ENCODE results near the gene MRPL40. TPM values are rescaled to one million over a fixed set of nuclear protein-coding genes. Genes with fewer than 3 reads are reported as not detected.

MRPL40 gene
- total RNA-seq, 2 donors from 2014 or later = 27.1 to 27.2 TPM

- Mint-ChIP-seq H3K27ac (peak overlapping the region; percentile 94), H3K9me3 (no peaks in the 10 kb centered on the region)
Observed at GRCh38 chr22:19477321-19478044, 45.1 kb downstream of the MRPL40 start.

GRCh38 chr22:19478045-19478900 lies 45.9 kb downstream of the MRPL40 start:
- Mint-ChIP-seq H3K9me3 (no peaks in the 10 kb centered on the region), H3K4me3 (peak overlapping the region; percentile 87 to 100), H3K27ac (peak overlapping the region; percentile 25), H3K27me3 (ENCODE audit: low read depth) (no peaks in the 10 kb centered on the region), H3K4me1 (ENCODE audit: low read depth) (peaks cover 44% of the 10 kb centered on the region), H3K36me3 (ENCODE audit: insufficient read depth in 2 of 2) (peaks cover 5 to 20% of the 10 kb centered on the region in 2 donors)
- no peak for ATAC-seq (replicated peaks in 1 of 2)
- peak in 1 of 2 donors; percentile 20 for DNase-seq

More at GRCh38 chr22:19477321-19478044, 45.1 kb downstream of the MRPL40 start:
- DNase-seq (no peak), ATAC-seq (replicated peaks in 1 of 2) (no peak)
- peaks cover 40% of the 10 kb centered on the region for H3K4me1 Mint-ChIP-seq (ENCODE audit: low read depth)
- H3K4me3 Mint-ChIP-seq = peak overlapping the region; percentile 87 to 100
- peaks cover 5 to 14% of the 10 kb centered on the region in 2 donors for H3K36me3 Mint-ChIP-seq (ENCODE audit: insufficient read depth in 2 of 2)
- no peaks in the 10 kb centered on the region for H3K27me3 Mint-ChIP-seq (ENCODE audit: low read depth)

- DNase-seq (peak; percentile 88 to 89), ATAC-seq (replicated peaks in 1 of 2) (peak; percentile 66 to 75)
- H3K27me3 Mint-ChIP-seq (ENCODE audit: low read depth) = no peaks in the 10 kb centered on the region
- H3K27ac Mint-ChIP-seq = peak within 1 kb of the TSS; percentile 99
- peak within 1 kb of the TSS; percentile 87 to 100 for H3K4me3 Mint-ChIP-seq
- H3K36me3 Mint-ChIP-seq (ENCODE audit: insufficient read depth in 2 of 2) = peaks cover 8 to 25% of the 10 kb centered on the region in 2 donors
- no peaks in the 10 kb centered on the region for H3K9me3 Mint-ChIP-seq
- peaks cover 51% of the 10 kb centered on the region for H3K4me1 Mint-ChIP-seq (ENCODE audit: low read depth)
Observed at GRCh38 chr22:19478901-19479354, 46.6 kb downstream of the MRPL40 start, which contains the start of gene UFD1. Gene UFD1, minus strand, starts transcription at chr22:19479193. Its CDS starts 108 bp downstream, at chr22:19479085.

GRCh38 chr22:19479355-19480172 lies 47.2 kb downstream of the MRPL40 start, which contains the start of gene CDC45:
Gene CDC45, plus strand, starts transcription at chr22:19479920. Its CDS starts 49 bp downstream, at chr22:19479969.
- H3K27ac Mint-ChIP-seq = peak within 1 kb of the TSS; percentile 99
- ATAC-seq (replicated peaks in 1 of 2) (peak; percentile 90), DNase-seq (peak; percentile 94 to 95)
- peak within 1 kb of the TSS; percentile 87 to 100 for H3K4me3 Mint-ChIP-seq
- peaks cover 9 to 25% of the 10 kb centered on the region in 2 donors for H3K36me3 Mint-ChIP-seq (ENCODE audit: insufficient read depth in 2 of 2)
- no peaks in the 10 kb centered on the region for H3K9me3 Mint-ChIP-seq
- H3K27me3 Mint-ChIP-seq (ENCODE audit: low read depth) = no peaks in the 10 kb centered on the region
- H3K4me1 Mint-ChIP-seq (ENCODE audit: low read depth) = peaks cover 52% of the 10 kb centered on the region

- Mint-ChIP-seq H3K27me3 (ENCODE audit: low read depth) (no peaks in the 10 kb centered on the region), H3K4me1 (ENCODE audit: low read depth) (peaks cover 52% of the 10 kb centered on the region), H3K27ac (peak overlapping the region; percentile 82), H3K36me3 (ENCODE audit: insufficient read depth in 2 of 2) (peaks cover 11 to 31% of the 10 kb centered on the region in 2 donors), H3K4me3 (peak overlapping the region; percentile 87 to 100), H3K9me3 (no peaks in the 10 kb centered on the region)
- ATAC-seq (replicated peaks in 1 of 2) = no peak
- peak in 1 of 2 donors; percentile 33 for DNase-seq
Observed at GRCh38 chr22:19480173-19480568, 47.8 kb downstream of the MRPL40 start.

GRCh38 chr22:19480789-19481188 lies 48.4 kb downstream of the MRPL40 start:
- H3K4me1 Mint-ChIP-seq (ENCODE audit: low read depth) = peaks cover 48% of the 10 kb centered on the region
- DNase-seq (no peak), ATAC-seq (replicated peaks in 1 of 2) (no peak)
- H3K36me3 Mint-ChIP-seq (ENCODE audit: insufficient read depth in 2 of 2) = peaks cover 11 to 34% of the 10 kb centered on the region in 2 donors
- H3K9me3 Mint-ChIP-seq = no peaks in the 10 kb centered on the region
- peak overlapping the region; percentile 21 for H3K27ac Mint-ChIP-seq
- no peaks in the 10 kb centered on the region for H3K27me3 Mint-ChIP-seq (ENCODE audit: low read depth)
- H3K4me3 Mint-ChIP-seq = peak overlapping the region; percentile 87 to 100

GRCh38 chr22:19482297-19482696 lies 50.0 kb downstream of the MRPL40 start:
- no peak for ATAC-seq (replicated peaks in 1 of 2)
- no peak for DNase-seq
- Mint-ChIP-seq H3K36me3 (ENCODE audit: insufficient read depth in 2 of 2) (peaks cover 11 to 40% of the 10 kb centered on the region in 2 donors), H3K27ac (peak overlapping the region; percentile 43), H3K4me1 (ENCODE audit: low read depth) (peaks cover 36% of the 10 kb centered on the region), H3K9me3 (no peaks in the 10 kb centered on the region), H3K27me3 (ENCODE audit: low read depth) (no peaks in the 10 kb centered on the region), H3K4me3 (peak overlapping the region in 1 of 2 donors; percentile 31)

- H3K4me3 Mint-ChIP-seq = peak overlapping the region; percentile 26 to 63
- no peak for ATAC-seq (replicated peaks in 1 of 2)
- H3K9me3 Mint-ChIP-seq = no peaks in the 10 kb centered on the region
- no peak for DNase-seq
- no peaks in the 10 kb centered on the region for H3K27me3 Mint-ChIP-seq (ENCODE audit: low read depth)
- H3K27ac Mint-ChIP-seq = peak overlapping the region; percentile 85
- H3K4me1 Mint-ChIP-seq (ENCODE audit: low read depth) = peaks cover 26% of the 10 kb centered on the region
- peaks cover 11 to 42% of the 10 kb centered on the region in 2 donors for H3K36me3 Mint-ChIP-seq (ENCODE audit: insufficient read depth in 2 of 2)
Observed at GRCh38 chr22:19483481-19484244, 51.3 kb downstream of the MRPL40 start.

Other genes with a start within 250 kb of the MRPL40 start
- gene CLTCL1, start 140.8 kb upstream of the MRPL40 start, total RNA-seq = 1 to 10 TPM in 1 of 2 donors, under 1 TPM in 1; 0.99 to 2.1 TPM
- 10 to 100 TPM; 30.7 to 36.6 TPM for gene HIRA, start 812 bp upstream of the MRPL40 start, total RNA-seq
- gene C22orf39, start 15.2 kb downstream of the MRPL40 start, total RNA-seq = 10 to 100 TPM; 34.3 to 40.6 TPM
- gene UFD1, start 46.6 kb downstream of the MRPL40 start, total RNA-seq = 10 to 100 TPM; 68.3 to 78.6 TPM
- 100 to 1,000 TPM; 119 to 144 TPM for gene CDC45, start 47.4 kb downstream of the MRPL40 start, total RNA-seq
- gene CLDN5, start 91.9 kb downstream of the MRPL40 start, total RNA-seq = under 1 TPM; 0.30 to 0.36 TPM